ENCODE measurements around the gene SPAG4.

The SPAG4 gene

GRCh38 chr20:35615667-35616464, at the start of gene SPAG4:
SPAG4 (plus strand) TSS chr20:35615829; CDS start chr20:35616004, 175 bp downstream.
- peak; percentile 100 for DNase-seq (ENCODE audit: low read depth in 2 of 2)

- no peak for DNase-seq (ENCODE audit: low read depth in 2 of 2)
These were observed 47.0 kb upstream of the SPAG4 start for GRCh38 chr20:35568645-35569044.

GRCh38 chr20:35571555-35571954, 44.1 kb upstream of the SPAG4 start:
- DNase-seq (ENCODE audit: low read depth in 2 of 2): no peak

GRCh38 chr20:35572838-35573237, 42.8 kb upstream of the SPAG4 start:
- no peak for DNase-seq (ENCODE audit: low read depth in 2 of 2)

- no peak for DNase-seq (ENCODE audit: low read depth in 2 of 2)
These were observed 39.7 kb upstream of the SPAG4 start for GRCh38 chr20:35575958-35576357.

- DNase-seq (ENCODE audit: low read depth in 2 of 2): no peak
These were observed 38.8 kb upstream of the SPAG4 start for GRCh38 chr20:35576816-35577215.

- DNase-seq (ENCODE audit: low read depth in 2 of 2): no peak
These were observed 37.2 kb upstream of the SPAG4 start for GRCh38 chr20:35578469-35578868.

- no peak for DNase-seq (ENCODE audit: low read depth in 2 of 2)
These were observed 36.4 kb upstream of the SPAG4 start for GRCh38 chr20:35579196-35579595.

GRCh38 chr20:35582131-35582530, 33.5 kb upstream of the SPAG4 start:
- DNase-seq (ENCODE audit: low read depth in 2 of 2): no peak

- DNase-seq (ENCODE audit: low read depth in 2 of 2): no peak
These were observed 32.8 kb upstream of the SPAG4 start for GRCh38 chr20:35582741-35583404.

- no peak for DNase-seq (ENCODE audit: low read depth in 2 of 2)
These were observed 31.7 kb upstream of the SPAG4 start for GRCh38 chr20:35583636-35584560.

- DNase-seq (ENCODE audit: low read depth in 2 of 2): no peak
These were observed 28.7 kb upstream of the SPAG4 start for GRCh38 chr20:35586751-35587425.

GRCh38 chr20:35587436-35587835, 28.2 kb upstream of the SPAG4 start:
- no peak for DNase-seq (ENCODE audit: low read depth in 2 of 2)

- no peak for DNase-seq (ENCODE audit: low read depth in 2 of 2)
These were observed 27.2 kb upstream of the SPAG4 start for GRCh38 chr20:35588397-35588796.

GRCh38 chr20:35592339-35592974, 23.2 kb upstream of the SPAG4 start:
- DNase-seq (ENCODE audit: low read depth in 2 of 2): no peak

GRCh38 chr20:35595456-35595855, 20.2 kb upstream of the SPAG4 start:
- no peak for DNase-seq (ENCODE audit: low read depth in 2 of 2)

GRCh38 chr20:35595901-35596300, 19.7 kb upstream of the SPAG4 start:
- no peak for DNase-seq (ENCODE audit: low read depth in 2 of 2)

- DNase-seq (ENCODE audit: low read depth in 2 of 2): no peak
These were observed 18.4 kb upstream of the SPAG4 start for GRCh38 chr20:35597186-35597585.

- DNase-seq (ENCODE audit: low read depth in 2 of 2): no peak
These were observed 17.2 kb upstream of the SPAG4 start for GRCh38 chr20:35598476-35598875.

GRCh38 chr20:35598899-35599775, 16.5 kb upstream of the SPAG4 start:
- DNase-seq (ENCODE audit: low read depth in 2 of 2): no peak
